K562 (cell line): ENCODE data around the gene HTT-AS. TPM values are rescaled to one million over a fixed set of nuclear protein-coding genes. Genes with fewer than 3 reads are reported as not detected.

Source experiments
- CHD2 ChIP-seq: IDR thresholded peaks from 2 replicates; pipeline ENCODE4 v1.6.1; 2011; ENCODE audit warnings: low read depth, low read length
- FOXA3 ChIP-seq, 2 experiments: fragments of 450-650 bp in 1 of 2; sonication (generic) in 1 of 2; formaldehyde crosslinking; IDR thresholded peaks in 1 of 2; conservative IDR thresholded peaks in 1 of 2; 2 replicates each; pipeline versions ENCODE4 v1.4.0 to v1.8.0; 2020 to 2022; ENCODE audit warnings: mild to moderate bottlenecking in 2 of 2, missing genetic modification reagents in 1 of 2
- SIRT6 ChIP-seq: IDR thresholded peaks from one replicate; pipeline ENCODE4 v1.6.1; 2012; ENCODE audit warnings: low read depth, mild to moderate bottlenecking, control low read depth, inconsistent platforms, low read length, moderate library complexity
- SRSF7 ChIP-seq: fragments of 200-400 bp; formaldehyde crosslinking; optimal IDR thresholded peaks from 2 replicates; pipeline ENCODE3; 2017; ENCODE audit warnings: mild to moderate bottlenecking, low read depth, low read length
- SUPT5H ChIP-seq: fragments of 450-650 bp; IDR thresholded peaks from 2 replicates; pipeline ENCODE4 v1.6.1; 2016
- ZNF143 ChIP-seq: sonication (generic); formaldehyde crosslinking; IDR thresholded peaks from 2 replicates; pipeline ENCODE4 v1.9.0; 2022; ENCODE audit warnings: mild to moderate bottlenecking, missing genetic modification reagents
- ZNF57 ChIP-seq: fragments of 450-650 bp; formaldehyde crosslinking; IDR thresholded peaks from 2 replicates; pipeline ENCODE4 v1.4.0; 2020; ENCODE audit warnings: mild to moderate bottlenecking, moderate library complexity
- polyA plus RNA-seq, 8 experiments: library from polyadenylated mRNA; depleted of rRNA in 4 of 8; stranded (reverse) in 5 of 8; unstranded in 3 of 8; fragments of >200 nt; fragmentation: Nextera tagmentation in 2 of 8; fragmentation: Illumina TruSeq in 1 of 8; extraction: Ambion mirVana in 2 of 8; extraction: Trizol in 1 of 8; gene quantifications; 2 replicates each; pipeline versions ENCODE4 v1.2.1 to v1.2.3, GENCODE V29; 2011 to 2014; ENCODE audit warnings: inconsistent platforms in 1 of 8, missing spikeins in 1 of 8
- total RNA-seq, 7 experiments: library from RNA; depleted of rRNA in 6 of 7; stranded (reverse); fragments of >200 nt in 6 of 7; fragmentation: Illumina TruSeq in 2 of 7; extraction: Trizol in 2 of 7; gene quantifications; 2 replicates each; pipeline versions ENCODE4 v1.2.1 to v1.2.3, GENCODE V29; 2011 to 2021; ENCODE audit warnings: low replicate concordance in 1 of 7
- TF ChIP-seq, protein P1 (sequence below): fragments of 250-450 bp; sonication (Bioruptor Pico); IDR thresholded peaks from 2 replicates; pipeline ENCODE4 v1.4.0; 2020; ENCODE audit warnings: mild to moderate bottlenecking, moderate library complexity, borderline replicate concordance
- TF ChIP-seq, protein P2 (sequence below): IDR thresholded peaks from 3 replicates; pipeline ENCODE4 v1.6.1; 2011; ENCODE audit warnings: borderline replicate concordance, mild to moderate bottlenecking; ENCODE audit not compliant: insufficient read length, insufficient read depth
- TF ChIP-seq, protein P3 (sequence below): IDR thresholded peaks from 3 replicates; pipeline ENCODE4 v1.6.1; 2011; ENCODE audit warnings: borderline replicate concordance, mild to moderate bottlenecking, moderate library complexity; ENCODE audit not compliant: insufficient read length; ENCODE audit errors: extremely low read depth
- TF ChIP-seq, protein P4 (sequence below): sonication (generic); formaldehyde crosslinking; IDR thresholded peaks from 2 replicates; pipeline ENCODE4 v1.8.1; 2023; ENCODE audit warnings: missing genetic modification reagents, mild to moderate bottlenecking, borderline replicate concordance
- TF ChIP-seq, protein P5 (sequence below): fragments of 450-650 bp; IDR thresholded peaks from 2 replicates; pipeline ENCODE4 v1.6.1; 2017; ENCODE audit warnings: antibody characterized with exemption

The HTT-AS gene
- total and polyA plus RNA-seq, 9 of the 15 experiments (the other 6 are each of a cell fraction or from before 2014, with no cell fraction given) = not detected

DNA sequence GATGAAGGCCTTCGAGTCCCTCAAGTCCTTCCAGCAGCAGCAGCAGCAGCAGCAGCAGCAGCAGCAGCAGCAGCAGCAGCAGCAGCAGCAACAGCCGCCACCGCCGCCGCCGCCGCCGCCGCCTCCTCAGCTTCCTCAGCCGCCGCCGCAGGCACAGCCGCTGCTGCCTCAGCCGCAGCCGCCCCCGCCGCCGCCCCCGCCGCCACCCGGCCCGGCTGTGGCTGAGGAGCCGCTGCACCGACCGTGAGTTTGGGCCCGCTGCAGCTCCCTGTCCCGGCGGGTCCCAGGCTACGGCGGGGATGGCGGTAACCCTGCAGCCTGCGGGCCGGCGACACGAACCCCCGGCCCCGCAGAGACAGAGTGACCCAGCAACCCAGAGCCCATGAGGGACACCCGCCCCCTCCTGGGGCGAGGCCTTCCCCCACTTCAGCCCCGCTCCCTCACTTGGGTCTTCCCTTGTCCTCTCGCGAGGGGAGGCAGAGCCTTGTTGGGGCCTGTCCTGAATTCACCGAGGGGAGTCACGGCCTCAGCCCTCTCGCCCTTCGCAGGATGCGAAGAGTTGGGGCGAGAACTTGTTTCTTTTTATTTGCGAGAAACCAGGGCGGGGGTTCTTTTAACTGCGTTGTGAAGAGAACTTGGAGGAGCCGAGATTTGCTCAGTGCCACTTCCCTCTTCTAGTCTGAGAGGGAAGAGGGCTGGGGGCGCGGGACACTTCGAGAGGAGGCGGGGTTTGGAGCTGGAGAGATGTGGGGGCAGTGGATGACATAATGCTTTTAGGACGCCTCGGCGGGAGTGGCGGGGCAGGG, 711 bp upstream of the HTT-AS start (continued):
- TF ChIP-seq, protein P1, sequence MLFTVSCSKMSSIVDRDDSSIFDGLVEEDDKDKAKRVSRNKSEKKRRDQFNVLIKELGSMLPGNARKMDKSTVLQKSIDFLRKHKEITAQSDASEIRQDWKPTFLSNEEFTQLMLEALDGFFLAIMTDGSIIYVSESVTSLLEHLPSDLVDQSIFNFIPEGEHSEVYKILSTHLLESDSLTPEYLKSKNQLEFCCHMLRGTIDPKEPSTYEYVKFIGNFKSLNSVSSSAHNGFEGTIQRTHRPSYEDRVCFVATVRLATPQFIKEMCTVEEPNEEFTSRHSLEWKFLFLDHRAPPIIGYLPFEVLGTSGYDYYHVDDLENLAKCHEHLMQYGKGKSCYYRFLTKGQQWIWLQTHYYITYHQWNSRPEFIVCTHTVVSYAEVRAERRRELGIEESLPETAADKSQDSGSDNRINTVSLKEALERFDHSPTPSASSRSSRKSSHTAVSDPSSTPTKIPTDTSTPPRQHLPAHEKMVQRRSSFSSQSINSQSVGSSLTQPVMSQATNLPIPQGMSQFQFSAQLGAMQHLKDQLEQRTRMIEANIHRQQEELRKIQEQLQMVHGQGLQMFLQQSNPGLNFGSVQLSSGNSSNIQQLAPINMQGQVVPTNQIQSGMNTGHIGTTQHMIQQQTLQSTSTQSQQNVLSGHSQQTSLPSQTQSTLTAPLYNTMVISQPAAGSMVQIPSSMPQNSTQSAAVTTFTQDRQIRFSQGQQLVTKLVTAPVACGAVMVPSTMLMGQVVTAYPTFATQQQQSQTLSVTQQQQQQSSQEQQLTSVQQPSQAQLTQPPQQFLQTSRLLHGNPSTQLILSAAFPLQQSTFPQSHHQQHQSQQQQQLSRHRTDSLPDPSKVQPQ (CRISPR knock-in tag) = no peak
- TF ChIP-seq, protein P2, sequence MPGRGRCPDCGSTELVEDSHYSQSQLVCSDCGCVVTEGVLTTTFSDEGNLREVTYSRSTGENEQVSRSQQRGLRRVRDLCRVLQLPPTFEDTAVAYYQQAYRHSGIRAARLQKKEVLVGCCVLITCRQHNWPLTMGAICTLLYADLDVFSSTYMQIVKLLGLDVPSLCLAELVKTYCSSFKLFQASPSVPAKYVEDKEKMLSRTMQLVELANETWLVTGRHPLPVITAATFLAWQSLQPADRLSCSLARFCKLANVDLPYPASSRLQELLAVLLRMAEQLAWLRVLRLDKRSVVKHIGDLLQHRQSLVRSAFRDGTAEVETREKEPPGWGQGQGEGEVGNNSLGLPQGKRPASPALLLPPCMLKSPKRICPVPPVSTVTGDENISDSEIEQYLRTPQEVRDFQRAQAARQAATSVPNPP = no peak
- TF ChIP-seq ZNF57 (CRISPR knock-in tag) (no peak), SIRT6 (no peak), CHD2 (peak; percentile 79), FOXA3 (CRISPR knock-in tag; conservative IDR thresholded peaks at IDR 0.05 in 1 of 2, IDR thresholded peaks at IDR 0.05 in 1 of 2) (no peak), SRSF7 (no peak), ZNF143 (CRISPR knock-in tag) (0 out of 2 replicates have a peak, but pooled peaks have one; percentile 1), SUPT5H (peak; percentile 11; the same call in 1 of the 2 replicates)
- TF ChIP-seq, protein P3, sequence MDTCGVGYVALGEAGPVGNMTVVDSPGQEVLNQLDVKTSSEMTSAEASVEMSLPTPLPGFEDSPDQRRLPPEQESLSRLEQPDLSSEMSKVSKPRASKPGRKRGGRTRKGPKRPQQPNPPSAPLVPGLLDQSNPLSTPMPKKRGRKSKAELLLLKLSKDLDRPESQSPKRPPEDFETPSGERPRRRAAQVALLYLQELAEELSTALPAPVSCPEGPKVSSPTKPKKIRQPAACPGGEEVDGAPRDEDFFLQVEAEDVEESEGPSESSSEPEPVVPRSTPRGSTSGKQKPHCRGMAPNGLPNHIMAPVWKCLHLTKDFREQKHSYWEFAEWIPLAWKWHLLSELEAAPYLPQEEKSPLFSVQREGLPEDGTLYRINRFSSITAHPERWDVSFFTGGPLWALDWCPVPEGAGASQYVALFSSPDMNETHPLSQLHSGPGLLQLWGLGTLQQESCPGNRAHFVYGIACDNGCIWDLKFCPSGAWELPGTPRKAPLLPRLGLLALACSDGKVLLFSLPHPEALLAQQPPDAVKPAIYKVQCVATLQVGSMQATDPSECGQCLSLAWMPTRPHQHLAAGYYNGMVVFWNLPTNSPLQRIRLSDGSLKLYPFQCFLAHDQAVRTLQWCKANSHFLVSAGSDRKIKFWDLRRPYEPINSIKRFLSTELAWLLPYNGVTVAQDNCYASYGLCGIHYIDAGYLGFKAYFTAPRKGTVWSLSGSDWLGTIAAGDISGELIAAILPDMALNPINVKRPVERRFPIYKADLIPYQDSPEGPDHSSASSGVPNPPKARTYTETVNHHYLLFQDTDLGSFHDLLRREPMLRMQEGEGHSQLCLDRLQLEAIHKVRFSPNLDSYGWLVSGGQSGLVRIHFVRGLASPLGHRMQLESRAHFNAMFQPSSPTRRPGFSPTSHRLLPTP = no peak
- TF ChIP-seq, protein P4, sequence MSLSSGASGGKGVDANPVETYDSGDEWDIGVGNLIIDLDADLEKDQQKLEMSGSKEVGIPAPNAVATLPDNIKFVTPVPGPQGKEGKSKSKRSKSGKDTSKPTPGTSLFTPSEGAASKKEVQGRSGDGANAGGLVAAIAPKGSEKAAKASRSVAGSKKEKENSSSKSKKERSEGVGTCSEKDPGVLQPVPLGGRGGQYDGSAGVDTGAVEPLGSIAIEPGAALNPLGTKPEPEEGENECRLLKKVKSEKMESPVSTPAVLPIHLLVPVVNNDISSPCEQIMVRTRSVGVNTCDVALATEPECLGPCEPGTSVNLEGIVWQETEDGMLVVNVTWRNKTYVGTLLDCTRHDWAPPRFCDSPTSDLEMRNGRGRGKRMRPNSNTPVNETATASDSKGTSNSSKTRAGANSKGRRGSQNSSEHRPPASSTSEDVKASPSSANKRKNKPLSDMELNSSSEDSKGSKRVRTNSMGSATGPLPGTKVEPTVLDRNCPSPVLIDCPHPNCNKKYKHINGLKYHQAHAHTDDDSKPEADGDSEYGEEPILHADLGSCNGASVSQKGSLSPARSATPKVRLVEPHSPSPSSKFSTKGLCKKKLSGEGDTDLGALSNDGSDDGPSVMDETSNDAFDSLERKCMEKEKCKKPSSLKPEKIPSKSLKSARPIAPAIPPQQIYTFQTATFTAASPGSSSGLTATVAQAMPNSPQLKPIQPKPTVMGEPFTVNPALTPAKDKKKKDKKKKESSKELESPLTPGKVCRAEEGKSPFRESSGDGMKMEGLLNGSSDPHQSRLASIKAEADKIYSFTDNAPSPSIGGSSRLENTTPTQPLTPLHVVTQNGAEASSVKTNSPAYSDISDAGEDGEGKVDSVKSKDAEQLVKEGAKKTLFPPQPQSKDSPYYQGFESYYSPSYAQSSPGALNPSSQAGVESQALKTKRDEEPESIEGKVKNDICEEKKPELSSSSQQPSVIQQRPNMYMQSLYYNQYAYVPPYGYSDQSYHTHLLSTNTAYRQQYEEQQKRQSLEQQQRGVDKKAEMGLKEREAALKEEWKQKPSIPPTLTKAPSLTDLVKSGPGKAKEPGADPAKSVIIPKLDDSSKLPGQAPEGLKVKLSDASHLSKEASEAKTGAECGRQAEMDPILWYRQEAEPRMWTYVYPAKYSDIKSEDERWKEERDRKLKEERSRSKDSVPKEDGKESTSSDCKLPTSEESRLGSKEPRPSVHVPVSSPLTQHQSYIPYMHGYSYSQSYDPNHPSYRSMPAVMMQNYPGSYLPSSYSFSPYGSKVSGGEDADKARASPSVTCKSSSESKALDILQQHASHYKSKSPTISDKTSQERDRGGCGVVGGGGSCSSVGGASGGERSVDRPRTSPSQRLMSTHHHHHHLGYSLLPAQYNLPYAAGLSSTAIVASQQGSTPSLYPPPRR (CRISPR knock-in tag) = no peak
- TF ChIP-seq, protein P5, sequence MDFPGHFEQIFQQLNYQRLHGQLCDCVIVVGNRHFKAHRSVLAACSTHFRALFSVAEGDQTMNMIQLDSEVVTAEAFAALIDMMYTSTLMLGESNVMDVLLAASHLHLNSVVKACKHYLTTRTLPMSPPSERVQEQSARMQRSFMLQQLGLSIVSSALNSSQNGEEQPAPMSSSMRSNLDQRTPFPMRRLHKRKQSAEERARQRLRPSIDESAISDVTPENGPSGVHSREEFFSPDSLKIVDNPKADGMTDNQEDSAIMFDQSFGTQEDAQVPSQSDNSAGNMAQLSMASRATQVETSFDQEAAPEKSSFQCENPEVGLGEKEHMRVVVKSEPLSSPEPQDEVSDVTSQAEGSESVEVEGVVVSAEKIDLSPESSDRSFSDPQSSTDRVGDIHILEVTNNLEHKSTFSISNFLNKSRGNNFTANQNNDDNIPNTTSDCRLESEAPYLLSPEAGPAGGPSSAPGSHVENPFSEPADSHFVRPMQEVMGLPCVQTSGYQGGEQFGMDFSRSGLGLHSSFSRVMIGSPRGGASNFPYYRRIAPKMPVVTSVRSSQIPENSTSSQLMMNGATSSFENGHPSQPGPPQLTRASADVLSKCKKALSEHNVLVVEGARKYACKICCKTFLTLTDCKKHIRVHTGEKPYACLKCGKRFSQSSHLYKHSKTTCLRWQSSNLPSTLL = no peak
